Endothelial cell of umbilical vein (primary cell): ENCODE results near the gene BAD. TPM values are rescaled to one million over a fixed set of nuclear protein-coding genes. Genes with fewer than 3 reads are reported as not detected.
A peak's percentile ranks its signal among the peaks of the same experiment; 100 is the strongest.

Experiments
- BruUV-seq: library from RNA; stranded (reverse); fragments of 400-500 nt; replicated peaks from 2 replicates; lab custom pipeline; 2021; lab: Mats Ljungman, UMichigan
- CTCF ChIA-PET: fragments of 300-600, 350-600 bp; sonication (Branson Sonifier 250); formaldehyde crosslinking; loops from one replicate; lab custom pipeline; 2021; ENCODE audit warnings: antibody characterized with exemption, inconsistent platforms; lab: Charles Lee
- POLR2A ChIA-PET: fragments of 300-600, 350-600 bp; sonication (Branson Sonifier 250); formaldehyde crosslinking; loops from one replicate; lab custom pipeline; 2021; ENCODE audit warnings: antibody characterized with exemption, inconsistent platforms; lab: Charles Lee
- DNase-seq: peaks from one replicate; pipeline ENCODE4 v3.0.0-alpha.2; 2011; ENCODE audit warnings: low read depth, low spot score
- FAIRE-seq: peaks from 2 replicates; lab custom pipeline; 2011; peaks lifted over from hg19 to GRCh38; lab: Jason Lieb, UNC
- H2AFZ ChIP-seq: 2 replicates; pipeline ENCODE4 v1.6.0; 2012; ENCODE audit warnings: low read depth, low read length, control low read depth, inconsistent platforms
- H3K27ac ChIP-seq: 2 replicates; pipeline ENCODE4 v1.5.1; 2011; ENCODE audit warnings: low read depth, mild to moderate bottlenecking, control low read depth, low read length, moderate library complexity; ENCODE audit not compliant: insufficient read depth
- H3K27me3 ChIP-seq, 2 experiments: 2 replicates each; pipeline versions ENCODE4 v1.6.0 to v1.6.1; 2011; ENCODE audit warnings: low read length in 2 of 2, mixed read lengths in 1 of 2; ENCODE audit not compliant: control insufficient read depth in 2 of 2, insufficient read depth in 2 of 2
- H3K36me3 ChIP-seq, 2 experiments: 2 replicates in 1 of 2; 3 replicates in 1 of 2; pipeline ENCODE4 v1.5.1; 2011; ENCODE audit warnings: low read length in 2 of 2, mild to moderate bottlenecking in 1 of 2, moderate library complexity in 1 of 2; ENCODE audit not compliant: control insufficient read depth in 2 of 2, insufficient read depth in 2 of 2; ENCODE audit errors: extremely low read depth in 1 of 2
- H3K4me1 ChIP-seq: 3 replicates; pipeline ENCODE4 v1.5.1; 2011; ENCODE audit warnings: mild to moderate bottlenecking, low read length; ENCODE audit not compliant: control insufficient read depth, insufficient read depth; ENCODE audit errors: extremely low read depth
- H3K4me2 ChIP-seq: 2 replicates; pipeline ENCODE4 v1.6.1; 2011; ENCODE audit warnings: low read length, control low read depth, mixed read lengths; ENCODE audit not compliant: insufficient read depth
- H3K4me3 ChIP-seq, 3 experiments: fragments of 200-600 bp in 1 of 3; sonication (generic), shearing (Covaris generic) in 1 of 3; replicated peaks in 1 of 3; 2 replicates each; pipeline ENCODE4 v1.5.1; 2011 to 2016; ENCODE audit warnings: control low read depth in 3 of 3, low read length in 3 of 3, mild to moderate bottlenecking in 2 of 3, inconsistent platforms in 1 of 3, low read depth in 1 of 3, moderate library complexity in 1 of 3; ENCODE audit not compliant: insufficient read depth in 1 of 3
- H3K79me2 ChIP-seq: 2 replicates; pipeline ENCODE4 v1.6.0; 2012; ENCODE audit warnings: low read length, inconsistent platforms; ENCODE audit not compliant: control insufficient read depth, insufficient read depth
- H3K9ac ChIP-seq: replicated peaks from 2 replicates; pipeline ENCODE3; 2011; ENCODE audit warnings: low read length, control low read depth; ENCODE audit not compliant: insufficient read depth; ENCODE audit errors: extremely low read depth
- H3K9me1 ChIP-seq: replicated peaks from 3 replicates; pipeline ENCODE4 v1.6.0; 2011; ENCODE audit warnings: mild to moderate bottlenecking, low read length; ENCODE audit not compliant: control insufficient read depth, insufficient read depth; ENCODE audit errors: extremely low read depth
- H3K9me3 ChIP-seq: replicated peaks from 2 replicates; pipeline ENCODE4 v1.5.1; 2012; ENCODE audit warnings: low read length, inconsistent platforms; ENCODE audit not compliant: control insufficient read depth, insufficient read depth
- H4K20me1 ChIP-seq: replicated peaks from 2 replicates; pipeline ENCODE3; 2011; ENCODE audit warnings: mild to moderate bottlenecking, low read length; ENCODE audit not compliant: control insufficient read depth, insufficient read depth; ENCODE audit errors: extremely low read depth
- POLR2A ChIP-seq: IDR thresholded peaks from 2 replicates; pipeline ENCODE4 v1.6.1; 2012; ENCODE audit warnings: low read depth, mild to moderate bottlenecking, control low read depth, low read length
- dilution Hi-C: fragments of 300-500 bp; cut with MboI; formaldehyde crosslinking; loops from one replicate; pipeline ENCODE4 v1.15.0; 2019; ENCODE audit warnings: low sequenced_read_pairs; ENCODE audit not compliant: extremely low pct_ligation_motif_present
- intact Hi-C: fragments of 100-400 bp; cut with micrococcal nuclease; formaldehyde crosslinking; loops from one replicate; pipeline ENCODE4 v1.10.0; 2022
- polyA plus RNA-seq, 4 experiments: library from polyadenylated mRNA; depleted of rRNA in 3 of 4; stranded (reverse) in 3 of 4; unstranded in 1 of 4; fragments of >200 nt; gene quantifications; 2 replicates each; pipeline versions ENCODE4 v1.2.1 to v1.2.3, GENCODE V29; 2011 to 2012; ENCODE audit warnings: missing spikeins in 1 of 4
- total RNA-seq: library from RNA; stranded (reverse); gene quantifications from 2 replicates; pipeline ENCODE4 v1.2.3, GENCODE V29; 2021
- TF ChIP-seq, protein P1 (sequence below), 2 donors: IDR thresholded peaks; 1 replicate in 1 of 2; 2 replicates in 1 of 2; pipeline ENCODE4 v1.5.1; 2011; ENCODE audit warnings: low read length in 2 of 2, mild to moderate bottlenecking in 2 of 2, moderate library complexity in 2 of 2, control low read depth in 1 of 2, inconsistent platforms in 1 of 2, low read depth in 1 of 2; ENCODE audit not compliant: insufficient read depth in 1 of 2; ENCODE audit errors: extremely low read depth in 1 of 2

The BAD gene
- total and polyA plus RNA-seq, 2 donors (not counting 3 experiments of a cell fraction or from before 2014, with no cell fraction given), result 65.3 to 88.0 TPM

DNA sequence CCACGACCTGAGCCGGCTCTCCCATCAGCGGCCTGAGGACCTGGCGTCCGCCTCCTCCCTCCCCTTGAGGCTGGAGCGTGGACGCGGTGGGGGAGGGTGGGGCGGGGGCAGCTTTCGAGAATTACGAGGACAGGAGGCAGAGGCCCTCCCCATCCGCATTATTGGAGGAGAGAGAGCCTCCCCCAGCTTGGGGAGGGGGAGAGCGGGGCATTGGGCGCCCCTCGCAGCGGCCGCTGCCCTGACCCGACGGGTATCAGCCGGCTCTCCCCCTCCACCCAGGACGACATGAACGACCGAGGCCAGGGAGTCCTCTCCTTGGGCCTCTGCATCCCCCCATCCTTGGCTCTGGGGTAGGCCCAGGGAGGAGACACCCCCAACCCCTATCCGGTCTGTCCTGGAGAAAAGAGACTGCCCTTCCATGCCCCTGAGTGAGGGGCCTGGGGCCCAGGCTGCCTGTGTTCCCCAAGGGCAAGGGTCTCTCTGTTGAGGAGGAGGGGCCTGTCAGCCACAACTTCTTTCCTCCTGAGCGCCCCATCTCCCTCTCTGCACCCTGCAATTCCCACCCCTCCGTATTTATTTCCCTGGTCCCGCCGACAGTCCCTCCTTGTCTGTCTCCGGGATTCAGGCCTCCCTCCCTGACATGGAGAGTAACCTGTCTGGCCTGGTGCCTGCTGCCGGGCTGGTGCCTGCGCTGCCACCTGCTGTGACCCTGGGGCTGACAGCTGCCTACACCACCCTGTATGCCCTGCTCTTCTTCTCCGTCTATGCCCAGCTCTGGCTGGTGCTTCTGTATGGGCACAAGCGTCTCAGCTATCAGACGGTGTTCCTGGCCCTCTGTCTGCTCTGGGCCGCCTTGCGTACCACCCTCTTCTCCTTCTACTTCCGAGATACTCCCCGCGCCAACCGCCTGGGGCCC lies 1.7 kb upstream of the BAD start:
- DNase-seq (no peak), FAIRE-seq (no peak)
- Histone ChIP-seq H3K79me2 (peaks cover 2% of the 10 kb centered on the region), H3K4me1 (peaks cover 11% of the 10 kb centered on the region), H3K36me3 (peaks cover 0 to 5% of the 10 kb centered on the region in 2 experiments), H3K4me3 (peak overlapping the region; percentile 11 to 49 (median 42)), H2AFZ (peak overlapping the region; percentile 49), H3K27ac (no peak overlapping the region), H3K4me2 (peak overlapping the region; percentile 58), H3K9me1 (no peaks in the 10 kb centered on the region), H3K9ac (peak overlapping the region; percentile 54), H3K9me3 (no peaks in the 10 kb centered on the region), H4K20me1 (no peaks in the 10 kb centered on the region), H3K27me3 (peaks cover 11 to 12% of the 10 kb centered on the region in 2 experiments)
- dilution Hi-C loops (no loop called here), intact Hi-C loops (loop anchor here (1.0 to 5.0 kb wide), 5 partner anchors 16 to 99 kb away; partner anchors contain the start of genes ESRRA, PLCB3, PPP1R14B and STIP1)
- ChIA-PET CTCF (interaction anchor here (2.2 to 3.5 kb wide), 3 partner anchors 15 to 69 kb away, joined by 8 to 26 read pairs (median 9); partner anchors contain the start of gene CATSPERZ), POLR2A (no interaction called here)
- no TSS peak for BruUV-seq
- peak; percentile 10 for TF ChIP-seq POLR2A
- TF ChIP-seq, protein P1, sequence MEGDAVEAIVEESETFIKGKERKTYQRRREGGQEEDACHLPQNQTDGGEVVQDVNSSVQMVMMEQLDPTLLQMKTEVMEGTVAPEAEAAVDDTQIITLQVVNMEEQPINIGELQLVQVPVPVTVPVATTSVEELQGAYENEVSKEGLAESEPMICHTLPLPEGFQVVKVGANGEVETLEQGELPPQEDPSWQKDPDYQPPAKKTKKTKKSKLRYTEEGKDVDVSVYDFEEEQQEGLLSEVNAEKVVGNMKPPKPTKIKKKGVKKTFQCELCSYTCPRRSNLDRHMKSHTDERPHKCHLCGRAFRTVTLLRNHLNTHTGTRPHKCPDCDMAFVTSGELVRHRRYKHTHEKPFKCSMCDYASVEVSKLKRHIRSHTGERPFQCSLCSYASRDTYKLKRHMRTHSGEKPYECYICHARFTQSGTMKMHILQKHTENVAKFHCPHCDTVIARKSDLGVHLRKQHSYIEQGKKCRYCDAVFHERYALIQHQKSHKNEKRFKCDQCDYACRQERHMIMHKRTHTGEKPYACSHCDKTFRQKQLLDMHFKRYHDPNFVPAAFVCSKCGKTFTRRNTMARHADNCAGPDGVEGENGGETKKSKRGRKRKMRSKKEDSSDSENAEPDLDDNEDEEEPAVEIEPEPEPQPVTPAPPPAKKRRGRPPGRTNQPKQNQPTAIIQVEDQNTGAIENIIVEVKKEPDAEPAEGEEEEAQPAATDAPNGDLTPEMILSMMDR (IDR thresholded peaks at IDR 0.05; ENCODE audit: extremely low read depth in 1 of 2, insufficient read depth in 1 of 2, low read depth in 1 of 2, low read length in 2 of 2), result no peak
